Putamen (tissue), 1 donor: Measurements from ENCODE around the gene TMC8.

ENCODE experiments used
- DNase-seq: peaks from one replicate; pipeline ENCODE4 v3.0.0-alpha.2; 2016; ENCODE audit warnings: low spot score

Gene TMC8

DNA sequence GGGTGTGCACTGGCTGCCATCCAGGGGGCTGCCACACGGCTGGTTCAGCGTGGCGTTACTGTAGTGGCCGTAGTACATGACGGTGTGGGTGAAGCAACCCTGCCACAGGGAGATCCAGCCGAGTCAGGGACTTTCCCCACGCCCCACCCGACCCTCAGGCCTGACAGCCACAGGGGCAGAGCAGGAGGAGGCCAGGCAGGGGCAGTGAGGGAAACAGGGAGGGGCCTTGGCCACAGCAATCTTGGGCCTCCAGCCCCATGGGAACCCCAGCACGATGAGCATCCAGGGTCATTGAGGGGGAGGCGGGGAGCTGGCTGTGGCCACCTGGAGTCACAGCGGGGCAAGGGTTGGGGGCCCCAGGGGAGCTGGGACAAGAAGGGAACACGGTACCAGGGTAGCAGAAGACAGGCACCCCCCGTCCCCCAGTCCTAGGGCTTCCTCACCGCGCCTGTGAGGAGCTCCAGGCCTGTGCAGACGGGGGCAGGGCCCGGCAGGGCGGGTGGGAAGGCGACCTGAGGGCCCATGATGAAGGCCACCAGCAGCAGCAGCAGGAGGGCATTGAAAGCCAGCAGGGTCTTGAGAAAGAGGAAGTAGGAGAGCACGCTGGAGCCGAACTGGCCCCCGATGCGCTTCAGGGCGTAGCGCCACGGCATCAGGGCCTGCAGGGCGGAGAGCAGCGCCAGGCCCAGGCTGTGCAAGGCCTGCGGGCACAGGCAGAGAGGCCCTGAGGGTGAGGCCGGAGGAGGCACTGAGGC, 6.3 kb upstream of the TMC8 start:
- no peak for DNase-seq

DNA sequence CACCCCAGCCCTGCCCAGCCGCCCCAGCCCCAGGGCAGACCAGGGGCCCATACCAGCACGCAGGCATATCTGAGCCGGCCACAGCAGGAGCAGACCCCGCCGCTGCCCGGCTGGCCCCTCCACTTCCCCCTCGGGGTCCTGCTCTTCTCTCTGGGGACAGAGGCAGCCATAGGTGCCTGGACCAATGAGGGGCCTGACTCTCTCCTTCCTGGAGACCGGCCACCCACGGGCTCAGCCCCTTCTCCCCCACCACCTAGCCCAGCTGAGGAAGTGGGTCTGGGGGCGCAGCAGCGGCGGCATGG, 5.8 kb upstream of the TMC8 start:
- DNase-seq, result no peak

DNA sequence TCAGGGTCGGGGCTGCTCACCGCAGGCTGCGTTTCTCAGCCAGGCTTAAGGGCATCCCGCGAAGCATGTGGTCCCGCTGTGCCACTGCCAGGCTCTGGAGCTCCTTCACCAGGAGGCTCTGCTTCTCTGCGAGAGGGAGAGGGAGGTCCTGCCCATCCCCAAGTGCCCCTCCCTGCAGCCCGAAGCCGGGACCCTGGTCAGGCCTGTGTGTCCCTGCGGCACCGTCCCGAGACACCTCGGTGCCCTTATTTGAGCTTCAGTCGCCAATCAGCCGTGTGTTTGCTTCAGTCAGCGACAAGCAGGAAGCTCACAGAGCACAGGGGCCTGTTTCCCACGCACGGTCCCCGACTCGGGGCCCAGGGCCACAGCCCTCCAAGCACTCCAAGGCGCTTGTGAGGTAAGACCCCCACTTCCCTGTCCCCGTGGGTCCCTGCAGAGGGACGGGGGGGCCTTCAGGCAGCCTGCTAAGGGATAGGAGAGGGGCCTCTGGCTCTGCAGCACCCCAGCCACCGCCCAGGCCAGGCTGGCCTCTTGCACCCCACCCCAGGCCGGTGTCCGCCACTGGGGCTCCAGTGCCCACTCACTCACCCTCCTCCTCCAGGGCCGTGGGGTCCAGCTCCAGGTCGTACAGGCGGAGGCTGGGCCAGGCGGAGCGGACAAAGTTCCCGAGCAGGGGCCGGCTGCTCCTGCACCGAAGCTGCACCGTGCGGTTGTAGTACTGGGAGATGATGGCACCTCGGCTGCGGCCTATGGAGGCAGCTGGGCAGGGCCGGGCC, 5.2 kb upstream of the TMC8 start:
- DNase-seq, result no peak

DNA sequence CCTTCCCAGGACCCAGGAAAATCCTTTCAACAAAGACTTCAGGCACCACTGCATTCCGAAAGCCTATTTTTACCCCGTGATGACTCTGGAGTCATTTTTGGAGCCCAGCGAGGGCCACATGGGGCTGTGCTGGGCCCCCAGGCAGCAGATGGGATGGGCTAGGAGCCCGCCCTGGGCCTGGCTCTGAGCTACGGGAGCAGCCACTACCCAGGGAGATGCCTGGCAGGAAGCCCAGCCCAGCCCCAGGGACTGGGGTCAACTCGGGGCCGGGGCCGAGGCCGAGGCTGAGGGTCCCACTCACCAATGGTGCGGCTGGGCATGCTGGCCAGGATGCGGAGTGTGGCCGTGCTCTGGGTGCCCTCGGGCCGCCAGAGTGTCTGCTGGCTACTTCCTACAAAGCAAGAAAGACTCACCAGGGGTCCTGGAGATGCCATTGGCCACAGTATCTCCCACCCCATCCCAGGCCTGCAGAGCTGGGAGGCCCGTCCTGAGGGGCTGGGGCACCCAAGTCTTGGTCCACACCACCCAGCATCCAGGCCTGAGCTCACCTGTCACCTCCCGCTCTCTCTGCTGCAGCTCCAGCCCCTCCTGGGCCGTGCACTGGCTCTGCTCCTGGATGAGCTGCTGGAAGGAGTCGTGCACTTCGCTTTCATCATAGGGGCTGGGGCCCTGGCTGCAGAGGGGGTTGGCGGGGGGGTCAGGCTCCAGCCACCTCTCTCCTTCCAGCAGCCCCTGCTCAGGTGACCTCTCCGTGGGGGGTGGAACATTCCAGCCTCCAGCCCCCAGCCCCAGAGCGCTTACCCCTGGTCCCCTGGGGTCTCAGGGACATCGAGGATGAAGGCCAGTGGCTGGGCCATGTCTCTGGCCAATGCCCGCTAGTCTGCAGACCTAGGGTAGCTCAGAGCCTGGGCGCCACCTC, 4.3 kb upstream of the TMC8 start:
- no peak for DNase-seq

DNA sequence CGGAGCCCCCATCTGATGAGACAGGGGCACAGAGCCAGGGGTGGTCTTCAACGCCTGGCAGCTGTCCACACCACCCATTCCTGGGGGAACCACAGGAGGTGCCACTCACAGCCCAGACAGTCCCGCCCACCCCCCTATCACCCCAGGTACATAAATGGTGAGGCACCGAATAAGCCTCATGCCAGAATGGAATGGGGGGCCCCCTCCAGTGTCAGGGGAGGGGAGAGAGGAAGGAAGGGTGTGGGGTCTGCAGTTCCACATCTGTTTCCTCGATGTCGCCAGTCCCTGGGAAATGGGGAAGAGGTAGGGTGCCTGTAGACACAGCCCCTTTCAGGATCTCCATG, 3.7 kb upstream of the TMC8 start:
- DNase-seq, result no peak

DNA sequence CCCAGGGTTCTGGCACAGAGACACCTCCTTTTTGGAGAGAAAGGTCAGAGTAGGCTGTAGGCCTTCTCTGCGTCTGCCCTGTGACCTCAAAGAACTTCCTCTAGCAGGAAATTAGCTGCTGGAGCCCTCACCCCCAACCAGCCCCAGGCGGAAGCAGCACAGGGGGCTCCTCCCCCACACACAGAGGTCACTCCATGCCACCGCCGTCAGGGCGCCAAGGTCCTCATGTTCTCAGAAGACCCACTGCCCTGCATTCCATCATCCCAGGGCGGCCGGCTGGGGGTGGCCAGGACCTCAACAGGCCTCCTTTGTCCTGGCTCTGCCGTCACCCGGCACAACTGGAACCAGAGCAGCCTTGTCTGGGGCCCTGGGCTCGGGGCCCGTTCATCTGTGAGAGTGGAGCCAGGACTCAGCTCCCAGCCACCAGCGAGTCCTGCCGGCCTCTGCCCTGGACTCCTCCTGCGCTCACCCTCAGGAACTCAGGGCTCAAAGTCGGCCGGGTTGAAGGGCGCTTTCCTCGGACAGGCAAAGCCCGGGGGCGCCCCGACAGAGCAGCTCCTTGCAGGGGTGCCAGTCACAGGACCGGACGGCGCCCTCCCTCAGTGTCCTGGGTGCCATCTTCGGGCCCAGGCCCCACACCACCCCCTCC, 3.2 kb upstream of the TMC8 start:
- DNase-seq, result peak; percentile 95

DNA sequence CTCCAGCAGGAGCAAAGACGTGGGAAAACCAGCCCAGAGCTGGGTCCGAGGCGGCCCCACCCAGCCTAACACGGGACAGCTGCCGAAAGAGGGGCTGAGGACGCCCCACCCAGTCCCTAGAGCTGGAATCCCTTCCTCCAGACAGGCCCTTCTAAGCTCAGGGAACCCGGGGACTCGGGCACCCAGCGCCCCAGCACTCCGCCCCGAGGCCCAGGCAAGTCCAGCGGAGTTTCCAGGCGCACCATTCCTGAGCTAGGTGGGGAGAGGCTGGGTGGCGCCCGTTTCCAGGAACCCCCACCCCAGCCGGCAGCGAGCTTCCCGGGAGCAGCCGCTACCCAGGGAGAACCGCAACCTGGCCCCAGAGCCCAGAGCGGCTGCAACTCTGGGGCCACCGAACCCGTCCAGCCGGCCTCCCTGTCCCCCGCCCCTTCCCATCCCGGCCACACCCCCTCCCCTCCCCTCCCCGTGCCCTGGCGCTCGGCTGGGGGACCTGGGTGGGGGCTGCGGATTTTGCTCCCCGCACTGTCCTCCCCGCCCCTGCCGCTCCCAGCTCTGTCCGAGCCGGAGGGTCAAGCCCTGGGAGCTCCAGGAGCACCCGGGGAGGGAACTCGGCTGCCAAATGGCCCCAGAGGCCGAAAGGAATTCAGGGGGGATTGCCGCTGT, 2.6 kb upstream of the TMC8 start:
- DNase-seq, result peak; percentile 57

DNA sequence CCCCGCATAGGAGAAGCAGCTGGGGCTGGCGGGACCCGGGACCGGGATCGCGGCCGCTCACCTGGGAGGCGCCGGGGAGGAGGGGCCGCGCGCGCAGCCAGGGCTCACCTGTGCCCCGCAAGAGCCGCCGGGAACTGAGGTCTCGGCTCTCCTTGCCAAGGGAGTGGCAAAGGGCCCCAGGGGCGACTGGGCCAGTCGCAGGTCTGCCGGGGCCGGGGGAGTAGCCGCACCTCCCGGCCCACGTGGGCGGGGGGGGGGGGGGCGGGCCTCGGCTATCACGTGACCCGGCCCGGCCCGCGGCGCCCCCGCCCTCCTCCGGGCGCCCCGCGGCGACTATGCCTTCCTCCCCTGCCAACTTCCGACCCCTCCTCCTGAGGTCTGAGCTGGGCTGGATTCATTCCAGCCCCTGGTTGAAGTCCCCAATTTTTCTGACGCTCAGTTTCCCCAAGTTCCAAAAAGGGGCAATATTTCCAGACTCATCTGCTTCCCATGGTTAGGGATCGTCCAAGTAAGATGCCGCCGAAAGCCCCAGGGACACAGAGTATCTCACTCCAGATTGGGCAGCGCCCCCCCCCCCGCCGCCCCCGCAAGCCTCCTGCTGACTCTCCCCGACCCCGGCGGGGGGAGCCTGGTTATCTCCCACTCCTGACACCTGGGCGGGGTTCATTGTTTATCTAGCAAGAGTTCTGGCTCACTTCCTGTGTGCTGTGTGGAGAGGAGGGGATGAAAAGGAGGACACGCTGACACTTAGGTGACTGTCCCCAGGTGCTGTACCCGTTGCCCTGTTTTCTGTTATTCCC, 1.8 kb upstream of the TMC8 start, which contains the start of gene TMC6:
Gene TMC6 (minus strand): TSS at position 205 of the 800 bp plus-strand sequence. CDS start 1,923 bp downstream, outside the sequence.
- peak; percentile 63 for DNase-seq

DNA sequence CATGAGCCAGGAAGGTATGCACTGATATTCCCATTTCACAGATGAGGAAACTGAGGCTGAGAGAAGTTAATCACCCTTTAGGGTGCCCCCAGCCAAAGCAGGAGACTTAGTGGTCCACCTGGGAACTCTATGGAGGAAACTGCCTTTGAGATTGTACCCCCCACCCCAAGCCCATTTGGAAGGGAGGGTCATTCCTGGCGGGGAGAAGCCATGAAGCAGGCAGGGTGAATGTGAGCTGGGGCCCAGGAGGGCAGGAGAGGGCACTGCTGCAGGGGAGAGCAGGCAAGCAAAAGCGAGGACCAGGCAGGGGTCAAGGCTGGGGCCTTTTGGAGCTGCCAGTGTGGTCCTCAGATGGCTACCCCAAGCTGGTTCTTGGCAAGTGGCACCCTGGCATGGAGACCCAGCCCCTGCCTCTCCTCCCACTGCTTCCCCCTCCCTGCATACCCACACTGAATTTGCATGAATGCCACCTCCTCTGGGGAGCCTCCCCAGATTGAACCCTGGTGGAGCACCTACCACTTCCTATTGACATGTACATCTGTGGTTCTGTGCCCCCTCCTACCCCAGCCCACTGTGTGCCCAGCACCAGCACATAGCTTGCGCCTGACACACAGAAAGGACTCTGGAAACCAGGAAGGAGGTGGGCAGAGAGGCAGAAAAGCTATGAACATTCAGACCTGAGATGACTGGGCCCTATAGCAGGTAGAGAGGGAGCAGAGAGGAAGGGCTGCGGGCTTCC, 1.1 kb upstream of the TMC8 start:
- DNase-seq, result no peak

DNA sequence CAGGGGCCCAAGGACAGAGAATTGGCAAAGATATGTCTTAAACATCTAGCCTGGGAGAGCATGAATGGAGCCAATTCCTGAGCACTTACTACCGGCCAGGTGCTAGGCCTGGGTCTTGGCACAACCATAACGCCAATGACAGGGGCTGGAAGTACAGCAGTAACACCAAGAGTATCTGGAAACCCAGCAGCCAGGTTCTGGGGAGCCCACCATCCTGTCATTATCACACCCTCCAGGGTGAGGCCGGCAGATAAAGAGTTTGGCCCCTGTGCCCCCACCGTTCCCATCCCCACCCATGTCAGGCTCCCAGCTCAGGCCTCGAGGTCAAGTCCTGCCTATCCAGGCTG, 508 bp upstream of the TMC8 start:
- DNase-seq, result no peak

DNA sequence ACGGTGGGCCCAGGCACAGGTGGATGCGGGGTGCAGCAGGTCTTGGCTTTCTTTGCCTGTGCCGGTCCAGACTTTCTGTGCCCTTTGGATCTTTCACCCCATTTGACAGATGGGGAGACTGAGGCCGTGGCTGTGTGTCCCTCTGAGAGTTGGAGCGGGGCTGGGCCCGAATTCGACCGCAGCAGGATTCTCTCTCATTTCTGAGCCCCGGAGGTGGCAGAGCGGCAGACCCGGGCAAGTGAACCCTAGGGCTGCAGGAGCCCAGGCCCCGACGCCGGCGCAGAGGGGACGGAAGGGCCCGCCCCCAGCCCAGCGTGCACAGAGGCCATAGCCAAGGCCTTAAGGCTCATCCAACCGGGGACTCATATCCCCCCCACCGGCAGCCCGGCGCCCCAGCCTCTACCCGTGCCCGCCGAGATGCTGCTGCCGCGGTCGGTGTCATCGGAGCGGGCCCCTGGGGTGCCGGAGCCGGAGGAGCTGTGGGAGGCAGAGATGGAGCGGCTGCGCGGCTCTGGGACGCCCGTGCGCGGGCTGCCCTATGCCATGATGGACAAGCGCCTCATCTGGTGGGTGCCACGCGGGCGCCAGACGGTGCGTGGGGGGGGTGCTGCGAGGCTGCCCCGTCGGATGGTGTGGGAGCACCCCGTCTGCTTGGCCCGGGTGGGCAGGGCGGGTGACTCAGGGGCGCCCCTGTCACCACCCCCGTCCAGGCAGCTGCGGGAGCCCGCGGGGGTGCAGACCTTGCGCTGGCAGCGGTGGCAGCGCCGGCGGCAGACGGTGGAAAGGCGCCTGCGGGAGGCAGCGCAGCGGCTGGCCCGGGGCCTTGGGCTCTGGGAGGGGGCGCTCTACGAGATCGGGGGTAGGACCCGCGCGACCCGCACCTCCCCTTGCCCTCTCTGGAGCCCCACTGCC, 857 bp downstream of the TMC8 start:
- no peak for DNase-seq

DNA sequence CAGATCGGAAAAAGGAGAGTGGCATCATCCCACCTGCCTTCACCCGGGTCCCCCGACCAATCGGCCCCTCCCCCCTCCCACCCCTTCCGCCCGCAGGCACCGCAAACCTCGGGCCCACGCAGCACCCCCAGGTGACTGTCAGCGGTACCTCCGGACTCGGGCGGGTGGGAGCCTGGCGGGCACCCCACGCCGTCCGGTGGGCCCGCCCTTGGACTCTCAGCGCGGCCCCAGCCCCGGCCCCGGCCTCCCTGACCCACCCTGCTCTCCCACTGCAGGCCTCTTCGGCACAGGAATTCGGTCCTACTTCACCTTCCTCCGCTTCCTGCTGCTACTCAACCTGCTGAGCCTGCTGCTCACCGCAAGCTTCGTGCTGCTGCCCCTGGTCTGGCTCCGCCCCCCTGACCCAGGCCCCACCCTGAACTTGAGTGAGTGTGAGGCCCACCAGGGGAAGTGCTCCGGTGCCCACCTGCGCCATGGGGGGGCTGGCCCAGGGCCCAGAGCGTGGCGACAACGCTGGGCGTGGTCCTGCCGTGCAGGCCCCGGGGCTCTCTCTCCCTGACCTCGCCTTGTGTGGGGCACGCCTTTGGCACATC, 1.6 kb downstream of the TMC8 start:
- DNase-seq, result no peak

DNA sequence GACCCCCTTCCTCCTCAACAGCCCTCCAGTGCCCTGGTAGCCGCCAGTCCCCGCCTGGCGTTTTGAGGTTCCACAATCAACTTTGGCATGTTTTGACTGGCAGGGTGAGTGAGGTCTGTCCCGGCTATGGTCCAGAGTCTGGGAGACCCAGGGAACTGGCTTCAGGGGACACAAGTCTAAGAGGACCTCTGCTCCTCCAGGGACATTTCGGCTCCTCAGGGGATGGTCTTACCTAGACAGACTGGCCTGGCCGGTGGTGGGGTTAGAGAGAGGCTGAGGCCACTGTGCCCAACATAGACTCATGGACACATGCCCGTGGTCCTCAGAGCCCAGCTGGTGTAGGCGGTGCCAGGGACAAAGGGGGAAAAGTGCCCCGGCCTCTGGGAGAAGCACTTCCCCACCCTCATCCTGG, 2.2 kb downstream of the TMC8 start:
- no peak for DNase-seq

DNA sequence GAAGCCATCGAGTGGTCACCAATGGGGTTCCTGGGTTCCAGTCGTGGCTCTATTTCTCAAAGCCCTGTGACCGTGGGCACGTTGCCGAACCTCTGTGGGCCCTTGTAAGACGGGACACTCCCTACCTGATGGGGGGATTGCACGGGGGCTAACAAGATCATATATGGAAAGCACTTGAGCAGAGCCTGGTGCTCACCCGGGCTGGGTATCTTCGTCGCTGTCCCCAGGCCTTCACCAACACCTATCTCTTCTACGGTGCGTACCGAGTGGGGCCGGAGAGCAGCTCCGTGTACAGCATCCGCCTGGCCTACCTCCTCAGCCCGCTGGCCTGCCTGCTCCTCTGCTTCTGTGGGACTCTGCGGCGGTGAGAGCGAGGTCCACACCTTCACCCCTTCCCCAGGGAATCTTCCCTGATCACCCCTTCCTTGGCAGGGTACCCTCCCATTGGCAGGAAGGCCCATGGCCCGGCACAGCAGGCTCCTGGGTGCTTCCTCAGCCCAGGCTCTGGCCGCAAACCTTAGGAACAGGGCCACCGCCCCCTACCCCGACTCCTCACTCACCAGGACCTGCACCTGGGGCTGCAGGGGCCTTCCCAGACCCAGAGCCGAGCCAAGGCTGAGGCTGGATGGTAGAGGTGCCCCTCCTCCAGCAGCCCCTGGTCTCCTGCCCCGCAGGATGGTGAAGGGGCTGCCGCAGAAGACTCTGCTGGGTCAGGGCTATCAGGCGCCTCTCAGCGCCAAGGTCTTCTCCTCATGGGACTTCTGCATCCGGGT, 2.8 kb downstream of the TMC8 start:
- DNase-seq, result no peak

DNA sequence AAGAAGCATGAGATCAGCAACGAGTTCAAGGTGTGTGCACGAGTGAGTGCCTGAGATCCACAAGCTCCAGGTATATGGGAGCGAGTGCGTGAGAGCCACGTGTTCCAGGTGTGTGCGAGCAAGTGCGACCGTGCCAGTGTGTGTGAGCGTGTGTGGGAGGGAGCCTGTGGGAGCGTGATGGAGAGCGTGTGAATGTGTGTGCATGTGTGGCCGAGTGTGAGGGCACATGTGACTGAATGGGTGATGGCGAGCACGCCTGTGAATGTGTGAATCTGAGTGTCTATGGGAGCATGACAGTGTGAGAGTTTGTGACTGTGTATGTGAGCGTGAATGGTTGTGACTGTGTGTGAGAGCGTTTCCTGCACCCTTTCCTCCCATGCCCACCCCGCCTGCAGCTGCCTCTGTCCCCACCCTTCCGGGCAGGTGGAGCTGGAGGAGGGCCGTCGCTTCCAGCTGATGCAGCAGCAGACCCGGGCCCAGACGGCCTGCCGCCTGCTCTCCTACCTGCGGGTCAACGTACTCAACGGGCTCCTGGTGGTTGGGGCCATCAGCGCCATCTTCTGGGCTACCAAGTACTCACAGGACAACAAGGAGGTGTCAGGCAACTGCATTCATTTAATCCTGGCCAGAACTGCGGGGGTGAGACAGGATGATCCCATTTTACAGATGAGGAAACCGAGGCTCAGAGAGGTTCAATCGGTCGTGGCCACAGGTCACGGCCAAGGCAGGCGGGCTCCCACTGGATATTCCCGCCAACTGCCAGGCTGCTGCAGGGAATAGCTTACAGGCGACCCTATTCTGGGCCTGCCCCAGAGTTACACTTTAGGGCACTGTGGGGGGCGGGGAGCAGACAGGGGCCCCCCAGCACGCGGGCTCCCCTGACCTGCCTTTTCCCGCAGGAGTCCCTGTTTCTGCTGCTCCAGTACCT, 3.7 kb downstream of the TMC8 start:
- no peak for DNase-seq

DNA sequence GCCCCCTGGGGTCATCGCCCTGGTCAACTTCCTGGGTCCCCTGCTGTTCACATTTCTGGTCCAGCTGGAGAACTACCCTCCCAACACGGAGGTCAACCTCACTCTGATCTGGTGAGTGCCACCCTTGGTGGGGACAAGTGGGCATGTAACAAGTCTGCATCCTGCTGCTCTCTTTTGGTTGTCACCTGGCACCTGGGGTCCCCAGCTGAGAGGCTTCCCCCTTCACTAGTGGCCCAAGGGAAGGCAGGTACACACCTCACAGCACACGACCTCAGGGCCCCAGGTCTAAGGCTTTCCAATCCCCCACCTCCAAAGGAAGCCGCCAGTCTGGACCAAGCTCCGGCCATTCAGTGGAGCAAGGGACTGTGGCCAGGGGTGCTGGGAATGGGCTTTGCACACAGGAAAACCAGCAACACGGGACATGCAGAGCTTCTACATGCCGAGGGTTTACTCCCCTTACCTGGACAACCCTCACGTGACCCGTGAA, 4.4 kb downstream of the TMC8 start:
- no peak for DNase-seq
